Measurements from ENCODE around the gene ESAM.

ESAM gene

DNA sequence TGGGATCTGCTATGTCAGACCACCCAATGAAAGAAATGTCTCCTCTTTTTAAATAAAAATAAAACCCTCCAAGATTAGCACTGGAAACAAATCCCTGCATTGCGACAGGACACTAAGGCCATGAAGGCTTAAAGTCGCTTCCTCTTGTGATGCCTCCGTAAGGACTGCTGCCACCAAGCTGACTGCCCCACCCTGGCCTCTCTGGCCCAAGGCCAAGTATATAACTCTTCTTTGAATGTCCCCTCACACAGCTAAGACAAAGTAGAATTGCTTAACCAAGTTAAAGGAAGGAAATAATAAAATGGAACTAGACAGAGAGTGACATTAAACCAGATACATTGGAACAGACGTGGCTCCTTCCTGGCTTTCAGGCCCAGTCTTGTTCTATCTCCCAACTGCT is 29.9 kb downstream of the ESAM start:
- DNase-seq, result no peak

DNA sequence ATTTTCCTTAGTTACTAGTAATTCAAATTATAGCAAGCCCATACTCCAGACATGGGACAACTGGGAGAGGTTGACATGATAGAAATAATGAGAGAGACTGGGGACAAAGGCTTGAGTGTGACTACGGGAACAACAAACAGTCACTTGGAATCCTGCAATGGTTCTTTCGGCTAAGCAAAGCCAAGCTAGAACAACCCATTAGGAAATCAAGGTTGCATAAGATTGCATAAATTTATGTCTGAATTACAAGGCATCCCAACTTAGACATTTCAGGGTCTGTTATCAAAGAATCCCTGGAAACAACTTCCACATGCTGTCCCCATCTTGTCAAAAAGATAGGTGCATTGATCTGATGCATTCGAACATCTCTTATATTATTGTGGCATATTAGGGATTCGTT is 32.5 kb downstream of the ESAM start:
- DNase-seq, result no peak

DNA sequence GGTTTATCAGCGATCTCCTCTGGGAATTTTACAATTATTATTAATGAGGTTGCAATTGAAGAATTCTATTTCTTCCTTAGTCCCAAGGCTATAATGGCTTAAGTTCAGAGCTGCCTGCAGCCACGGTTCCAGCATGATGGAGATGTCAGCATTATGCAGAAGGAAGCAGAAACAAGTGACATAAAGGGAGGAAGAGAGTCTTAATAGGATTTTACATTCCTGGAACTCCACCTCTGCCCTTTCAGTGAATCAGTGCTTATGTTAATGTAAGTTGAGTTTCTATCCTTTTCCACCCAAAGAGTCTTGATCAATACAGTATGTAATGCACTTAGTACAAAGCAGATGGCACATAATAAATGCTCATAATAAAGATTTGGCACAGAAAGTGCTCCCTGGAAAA is 34.0 kb downstream of the ESAM start:
- no peak for DNase-seq

DNA sequence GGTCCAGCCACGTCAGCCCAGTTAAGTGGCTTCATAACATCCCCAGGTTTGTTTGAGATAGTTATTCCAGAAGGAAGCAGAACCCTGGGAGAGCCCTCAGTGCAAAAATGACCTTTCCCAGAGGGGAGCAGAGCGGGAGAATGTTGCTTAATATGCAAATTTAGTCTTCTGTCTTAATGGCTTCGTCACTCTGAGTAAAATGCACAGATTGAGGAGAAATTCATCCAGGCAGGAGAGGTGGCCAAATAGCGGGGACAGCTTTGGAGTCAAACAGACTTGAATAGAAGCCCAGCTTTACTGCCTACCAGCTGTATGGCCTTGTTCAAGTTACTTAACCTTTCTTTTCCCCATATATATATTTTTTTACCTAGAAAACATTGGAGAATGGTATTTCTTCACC is 34.6 kb downstream of the ESAM start:
- no peak for DNase-seq

DNA sequence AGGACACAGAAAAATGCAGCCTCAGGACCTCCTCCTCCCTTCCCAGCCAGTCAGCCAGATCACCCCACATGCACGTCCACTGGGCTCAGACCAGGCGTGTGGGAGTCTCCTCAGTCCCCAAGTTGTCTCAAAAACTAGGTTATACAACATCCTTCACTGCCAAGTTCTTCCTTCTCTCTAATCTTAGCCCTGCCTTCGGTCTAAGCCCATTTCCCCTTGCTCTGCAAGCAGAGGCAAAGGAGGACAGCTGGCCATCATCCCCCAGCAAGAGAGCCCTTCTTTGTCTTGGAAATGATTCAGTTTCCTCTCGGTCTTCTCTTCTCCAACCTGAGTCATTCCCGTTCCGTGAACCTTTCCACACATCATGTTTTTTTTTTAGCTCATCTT is 36.4 kb downstream of the ESAM start:
- DNase-seq, result peak; percentile 8

DNA sequence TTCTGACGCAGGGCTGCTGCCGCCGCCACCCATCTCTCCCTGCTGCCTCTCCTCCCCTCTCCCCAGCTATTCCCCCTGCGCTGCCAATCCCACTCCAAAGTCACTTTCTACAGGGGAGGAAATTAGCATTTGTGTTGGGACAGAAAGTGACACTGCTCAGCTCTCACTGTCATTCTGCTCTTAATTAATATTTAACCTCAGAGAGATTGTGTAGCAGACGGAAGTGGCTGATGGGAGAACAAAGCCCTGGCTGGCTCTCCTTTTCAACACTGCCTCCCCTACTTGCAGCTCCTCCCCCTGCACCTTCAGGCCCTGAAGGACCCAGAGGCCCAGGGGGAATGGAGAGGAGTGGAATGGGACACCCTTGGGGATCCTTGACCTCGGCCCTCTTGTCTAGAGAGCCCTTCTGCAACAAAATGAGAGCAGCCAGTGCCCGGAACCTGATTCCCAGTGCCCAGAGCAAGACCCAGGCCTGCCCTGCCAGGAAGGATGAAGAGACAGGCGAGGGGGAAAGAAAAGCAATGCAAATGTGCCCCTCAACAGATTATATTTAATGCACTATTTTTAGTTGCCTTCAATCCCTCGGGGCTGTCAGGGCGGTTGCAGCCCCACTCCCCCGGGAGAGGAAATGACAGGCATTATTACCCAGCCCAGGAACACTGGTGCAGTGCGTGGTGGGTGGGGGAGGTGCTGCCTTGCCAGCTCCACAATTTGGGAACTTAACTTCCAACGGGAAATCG is 36.9 kb downstream of the ESAM start:
- DNase-seq, result no peak

DNA sequence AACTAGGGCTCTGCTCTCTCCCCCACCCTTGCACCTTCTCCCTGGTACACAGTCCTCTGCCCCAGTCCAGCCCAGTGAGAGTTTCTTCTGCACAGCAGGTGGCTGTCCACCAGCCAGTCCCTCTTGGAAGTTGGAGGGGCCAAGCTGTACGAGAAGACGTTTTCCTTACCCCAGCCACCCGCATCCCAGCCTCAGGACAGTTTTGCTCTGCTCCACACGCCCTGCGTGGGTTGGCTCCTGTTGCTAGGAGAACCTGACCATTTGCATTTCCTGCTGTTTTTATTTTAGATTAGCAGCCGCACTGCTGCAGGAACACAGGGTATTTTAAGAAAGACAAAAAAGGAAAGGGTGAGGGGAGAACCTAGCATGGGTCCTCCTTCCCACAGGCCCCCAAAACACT is 39.9 kb downstream of the ESAM start:
- DNase-seq, result no peak

DNA sequence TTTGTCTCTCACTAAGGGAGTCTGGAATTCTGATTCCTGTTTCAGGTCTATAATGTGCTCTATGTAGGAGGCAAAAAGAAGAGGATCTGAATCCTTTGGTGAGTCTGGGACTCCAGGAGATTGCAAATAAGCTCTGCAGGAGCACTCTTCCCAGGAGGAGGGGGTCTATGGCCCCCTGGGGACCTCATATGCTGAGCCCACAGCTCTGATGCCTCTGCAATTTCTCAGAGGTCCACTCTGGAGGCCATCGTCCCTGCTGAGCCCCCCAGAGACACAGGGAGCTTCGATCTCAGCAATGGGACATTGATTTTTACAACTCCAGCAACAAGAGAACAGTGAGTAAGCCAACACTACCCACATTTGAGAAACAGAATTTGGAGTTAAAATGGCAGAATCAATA is 42.6 kb downstream of the ESAM start:
- no peak for DNase-seq

DNA sequence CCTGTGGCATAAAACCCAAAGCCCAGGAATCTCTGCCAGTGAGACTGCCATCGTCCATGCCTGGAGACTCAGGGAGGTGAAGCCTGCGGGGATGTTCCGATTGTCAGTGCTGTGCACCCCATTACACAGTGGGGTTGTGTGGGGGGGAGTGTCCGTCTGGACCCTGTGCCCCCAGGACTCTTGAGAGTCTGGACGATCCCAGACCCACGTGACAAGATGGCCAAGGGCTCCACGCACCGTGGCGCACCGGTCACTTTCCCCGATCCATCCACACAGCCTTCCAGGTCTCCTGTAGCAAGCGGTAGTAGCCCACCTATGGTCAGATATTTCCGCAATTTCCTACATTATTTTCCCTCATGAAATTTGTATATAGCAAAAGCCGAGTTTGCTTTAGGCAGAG is 43.3 kb downstream of the ESAM start:
- no peak for DNase-seq

DNA sequence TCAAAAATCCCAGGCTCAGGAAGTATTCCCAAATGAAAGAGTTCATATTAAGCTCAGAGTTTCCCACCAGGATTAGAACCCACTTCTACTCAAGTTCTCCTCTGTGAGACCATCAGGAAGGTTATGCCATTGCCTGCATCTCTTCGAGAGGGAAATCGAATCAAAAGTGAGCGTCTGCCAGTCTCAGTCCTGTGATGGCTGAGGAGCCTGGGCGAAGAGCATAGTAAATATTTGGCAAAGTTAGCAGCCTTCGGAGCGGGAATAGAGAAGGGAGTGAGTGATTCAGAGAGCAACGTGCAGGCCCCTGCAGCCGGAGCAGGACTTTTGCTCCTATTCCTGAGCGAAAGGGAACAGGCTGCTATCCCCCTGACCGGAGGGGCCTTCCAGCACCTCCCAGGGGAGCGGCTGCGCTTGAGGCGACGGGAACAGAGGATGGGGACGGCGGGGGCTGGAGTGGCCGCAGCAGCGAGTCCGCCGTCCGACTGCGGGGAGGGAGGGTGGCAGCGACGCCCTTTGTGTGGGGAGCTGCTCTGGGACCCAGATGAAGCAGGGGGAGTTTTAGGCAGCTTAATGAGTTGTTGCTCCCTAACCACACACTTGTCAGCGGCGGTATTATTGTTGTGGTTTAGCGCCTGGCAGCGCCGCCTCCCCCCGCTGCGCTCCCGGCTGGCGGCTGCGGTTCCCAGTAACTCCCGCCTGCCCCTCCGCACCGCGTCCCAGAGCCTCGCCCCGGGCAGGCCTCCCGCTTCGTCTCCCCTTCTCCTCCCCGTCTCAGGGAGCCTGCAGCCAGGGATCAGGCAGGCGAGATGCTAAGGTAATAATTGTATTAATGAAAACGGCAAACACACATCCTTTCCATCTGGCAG is 44.1 kb downstream of the ESAM start:
- DNase-seq, result peak; percentile 31

DNA sequence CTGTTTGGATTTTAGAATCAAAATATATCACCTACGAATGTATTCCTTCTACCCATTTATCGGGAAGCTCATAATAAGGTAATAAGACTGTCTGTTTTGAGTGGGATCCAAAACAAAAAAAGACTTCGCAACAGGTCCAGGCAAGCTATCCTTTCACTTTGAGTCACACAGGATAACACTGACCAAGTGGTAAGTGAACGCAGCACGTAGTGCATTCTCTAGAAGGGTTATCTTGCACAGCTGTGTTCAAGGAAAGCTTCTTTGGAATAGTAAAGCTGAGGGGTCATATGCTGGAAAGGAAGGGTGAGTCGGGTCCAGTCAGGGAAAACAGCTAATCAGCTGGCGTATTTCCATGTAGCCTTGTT is 44.7 kb downstream of the ESAM start:
- DNase-seq, result no peak

DNA sequence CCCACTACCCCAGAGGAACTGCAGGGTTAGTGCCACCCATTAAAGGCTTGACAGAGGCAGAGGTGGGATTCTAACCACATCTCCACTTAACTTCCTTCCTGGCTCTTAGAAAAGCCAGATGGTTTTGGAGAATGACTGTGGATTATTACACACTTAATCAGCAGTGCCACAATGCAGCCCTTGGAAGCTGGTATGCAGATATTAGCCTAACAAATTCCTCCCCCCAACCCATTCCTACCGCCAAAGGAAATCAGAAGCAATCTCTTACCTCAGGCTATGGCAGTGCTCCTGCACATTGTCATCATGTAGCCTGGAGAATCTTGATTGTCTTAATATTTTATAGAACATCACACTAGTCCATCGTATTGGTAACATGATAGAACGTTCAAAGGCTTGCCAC is 45.5 kb downstream of the ESAM start:
- DNase-seq, result no peak

DNA sequence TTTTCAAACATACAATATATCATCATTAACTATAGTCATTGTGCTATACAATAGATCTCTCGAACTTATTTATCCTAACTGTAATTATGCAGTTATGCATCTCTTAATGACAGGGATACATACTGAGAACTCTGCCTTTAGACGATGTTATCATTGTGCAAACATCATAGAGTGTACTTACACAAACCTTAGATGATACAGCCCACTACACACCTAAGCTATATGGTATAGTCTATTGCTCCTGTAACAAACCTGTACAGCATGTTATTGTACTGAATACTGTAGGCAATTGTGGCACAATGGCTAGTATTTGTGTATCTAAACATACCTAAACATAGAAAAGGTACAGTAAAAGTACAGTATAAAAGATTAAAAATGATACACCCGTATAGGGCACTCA is 49.7 kb downstream of the ESAM start:
- DNase-seq, result no peak

DNA sequence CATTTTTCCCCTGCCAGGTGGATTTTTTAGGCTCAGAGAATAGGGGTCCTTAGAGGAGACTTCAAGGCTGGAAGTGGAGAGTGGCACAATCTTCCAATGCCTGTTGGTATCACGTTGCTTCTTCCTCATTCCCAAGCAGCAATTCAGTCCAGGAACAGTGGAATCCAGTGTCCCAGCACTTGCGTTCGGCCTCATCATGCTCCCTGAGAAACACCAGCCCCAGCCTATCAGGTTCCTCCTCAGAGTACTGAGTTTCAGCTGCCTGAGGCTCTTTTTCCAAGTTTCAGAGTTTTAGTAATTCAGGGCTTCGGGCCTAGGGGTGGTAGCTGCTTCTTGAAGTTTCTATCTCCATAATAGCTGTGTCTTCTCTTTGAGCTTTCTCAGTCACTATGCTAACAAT is 54.3 kb downstream of the ESAM start:
- DNase-seq, result no peak
